GM21360 (cell line): Measurements from ENCODE around the gene GPSM3.

Source experiments
- ATAC-seq: cut with Tn5 transposase; IDR thresholded peaks from one replicate; pipeline ENCODE4 v1.9.1; 2021; ENCODE audit warnings: mild to moderate bottlenecking, moderate library complexity; ENCODE audit not compliant: unreplicated experiment

Gene GPSM3

GRCh38 chr6:32175711-32176475, 16.6 kb downstream of the GPSM3 start, which contains the start of gene AGPAT1:
Gene AGPAT1 (minus strand): TSS chr6:32176084. CDS start chr6:32171496, 4,588 bp downstream.
- peak; percentile 35 for ATAC-seq

- no peak for ATAC-seq
Observed at GRCh38 chr6:32175322-32175710, 17.1 kb downstream of the GPSM3 start.

- ATAC-seq: no peak
Observed at GRCh38 chr6:32174416-32174815, 18.0 kb downstream of the GPSM3 start.

- ATAC-seq: no peak
Observed at GRCh38 chr6:32173051-32173727, 19.3 kb downstream of the GPSM3 start.

- ATAC-seq: no peak
Observed at GRCh38 chr6:32171234-32171633, 21.2 kb downstream of the GPSM3 start.

GRCh38 chr6:32170294-32170693, 22.1 kb downstream of the GPSM3 start:
- no peak for ATAC-seq

- ATAC-seq: no peak
Observed at GRCh38 chr6:32168807-32169591, 23.4 kb downstream of the GPSM3 start.

GRCh38 chr6:32168350-32168749, 24.1 kb downstream of the GPSM3 start:
- no peak for ATAC-seq

GRCh38 chr6:32167761-32168262, 24.6 kb downstream of the GPSM3 start:
- no peak for ATAC-seq

GRCh38 chr6:32167154-32167760, 25.2 kb downstream of the GPSM3 start:
- no peak for ATAC-seq

- ATAC-seq: no peak
Observed at GRCh38 chr6:32166411-32167061, 25.9 kb downstream of the GPSM3 start.

GRCh38 chr6:32164295-32164694, 28.1 kb downstream of the GPSM3 start, which contains the start of gene EGFL8:
Gene EGFL8 (plus strand): TSS chr6:32164595. CDS start chr6:32166166, 1,571 bp downstream.
- no peak for ATAC-seq

- no peak for ATAC-seq
Observed at GRCh38 chr6:32163559-32164258, 28.7 kb downstream of the GPSM3 start.

GRCh38 chr6:32158052-32158451, 34.4 kb downstream of the GPSM3 start:
- no peak for ATAC-seq

- no peak for ATAC-seq
Observed at GRCh38 chr6:32156891-32157290, 35.6 kb downstream of the GPSM3 start.

- ATAC-seq: no peak
Observed at GRCh38 chr6:32154514-32155161, 37.8 kb downstream of the GPSM3 start.

- no peak for ATAC-seq
Observed at GRCh38 chr6:32153564-32154513, 38.6 kb downstream of the GPSM3 start, which contains the start of gene PPT2. Gene PPT2 (plus strand): TSS chr6:32154141. CDS start chr6:32154595, 454 bp downstream.
